ENCODE results near the gene TPH2. TPM values are rescaled to one million over a fixed set of nuclear protein-coding genes. Genes with fewer than 3 reads are reported as not detected.

TPH2 gene
- total RNA-seq, 1 donor = not detected

DNA sequence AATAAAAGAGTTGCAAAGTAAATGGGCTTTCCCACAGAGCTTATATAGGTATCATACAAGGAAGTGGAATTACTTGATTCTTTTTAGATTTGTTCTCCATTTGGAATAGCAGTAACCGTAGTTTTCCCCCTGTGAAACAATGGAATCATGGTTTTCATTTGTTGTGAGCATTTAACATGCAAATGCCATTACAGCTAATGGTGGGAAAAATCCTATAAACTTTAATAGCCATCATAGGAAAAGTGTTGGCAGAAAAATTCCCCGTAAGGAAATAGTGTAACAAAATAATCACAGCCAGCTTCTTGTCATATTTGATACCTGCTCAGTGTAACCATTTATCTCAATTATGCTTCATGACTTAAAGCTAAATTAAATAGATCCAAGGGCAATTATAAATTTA lies 95.3 kb downstream of the TPH2 start:
- no peak overlapping the region for H3K4me3 ChIP-seq (ENCODE audit: low read depth, low read length)
- no peak for TF ChIP-seq CTCF (IDR thresholded peaks at IDR 0.05; ENCODE audit: insufficient read depth, low read length)
- no peak for DNase-seq (ENCODE audit: low read depth)

DNA sequence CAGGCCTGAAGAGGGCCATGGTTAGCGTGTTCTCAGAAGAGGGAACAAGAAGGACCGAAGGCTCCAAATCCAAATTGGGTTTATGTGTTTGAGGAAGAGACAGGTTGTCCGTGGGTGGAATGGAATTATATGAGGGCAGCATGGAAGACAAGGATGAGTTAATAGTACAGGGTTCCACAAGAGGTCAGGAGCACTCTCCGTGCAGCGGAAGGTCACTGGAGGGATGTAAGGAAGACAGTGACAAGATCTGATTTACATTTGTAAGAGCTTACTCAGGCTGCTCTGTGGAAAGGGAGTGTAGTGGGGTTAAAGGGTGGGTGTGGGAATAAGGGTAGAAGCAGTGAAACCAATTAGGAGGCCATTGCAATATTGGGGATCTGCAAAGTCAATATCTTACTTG lies 97.0 kb downstream of the TPH2 start:
- no peak for DNase-seq (ENCODE audit: low read depth)
- TF ChIP-seq CTCF (IDR thresholded peaks at IDR 0.05; ENCODE audit: insufficient read depth, low read length) = no peak
- no peak overlapping the region for H3K4me3 ChIP-seq (ENCODE audit: low read depth, low read length)

- no peak for TF ChIP-seq CTCF (IDR thresholded peaks at IDR 0.05; ENCODE audit: insufficient read depth, low read length)
- DNase-seq (ENCODE audit: low read depth) = no peak
- H3K4me3 ChIP-seq (ENCODE audit: low read depth, low read length) = no peak overlapping the region
Measured at GRCh38 chr12:72036393-72036792, 97.7 kb downstream of the TPH2 start.

- no peak for DNase-seq (ENCODE audit: low read depth)
- TF ChIP-seq CTCF (IDR thresholded peaks at IDR 0.05; ENCODE audit: insufficient read depth, low read length) = no peak
- H3K4me3 ChIP-seq (ENCODE audit: low read depth, low read length) = no peak overlapping the region
Measured at GRCh38 chr12:72037006-72037795, 98.6 kb downstream of the TPH2 start.

- no peak for TF ChIP-seq CTCF (IDR thresholded peaks at IDR 0.05; ENCODE audit: insufficient read depth, low read length)
- H3K4me3 ChIP-seq (ENCODE audit: low read depth, low read length) = no peak overlapping the region
- DNase-seq (ENCODE audit: low read depth) = no peak
Measured at GRCh38 chr12:72041811-72042210, 103.2 kb downstream of the TPH2 start.

GRCh38 chr12:72053604-72054003 lies 115.0 kb downstream of the TPH2 start:
- no peak for TF ChIP-seq CTCF (IDR thresholded peaks at IDR 0.05; ENCODE audit: insufficient read depth, low read length)
- H3K4me3 ChIP-seq (ENCODE audit: low read depth, low read length) = no peak overlapping the region
- DNase-seq (ENCODE audit: low read depth) = peak; percentile 17

DNA sequence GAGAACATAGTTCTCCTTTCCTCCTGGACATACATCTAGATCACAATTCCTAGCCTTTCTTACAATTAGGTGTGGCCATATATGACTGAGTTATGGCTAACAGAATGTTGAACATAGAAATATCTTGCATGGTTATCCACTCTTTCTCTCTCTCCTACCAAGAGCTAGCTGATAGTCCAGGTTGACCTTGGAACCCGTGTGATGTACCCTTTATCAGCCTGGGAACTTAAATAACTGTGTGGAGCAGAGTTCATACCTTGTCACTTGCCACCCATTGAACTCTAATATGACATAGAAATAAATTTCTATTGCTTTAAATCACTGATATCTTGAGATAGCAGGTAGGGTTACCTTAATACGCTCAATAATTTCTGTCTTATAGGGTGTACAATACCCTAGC lies 115.9 kb downstream of the TPH2 start:
- no peak for TF ChIP-seq CTCF (IDR thresholded peaks at IDR 0.05; ENCODE audit: insufficient read depth, low read length)
- no peak for DNase-seq (ENCODE audit: low read depth)

More for the DNA sequence above, 115.9 kb downstream of the TPH2 start:
- no peak overlapping the region for H3K4me3 ChIP-seq (ENCODE audit: low read depth, low read length)
